NCI-H1417 treated with DMSO at 0.1 percent for 48 hours (cell line): ENCODE results near the gene ARL8B.
"Not testable (repeated sequence)": the region's sequence is repeated elsewhere in the genome, so short reads cannot be mapped to it uniquely, and the experiment has no call there.

Experiments used
- DNase-seq: peaks from one replicate; lab custom pipeline; 2025; lab: John Stamatoyannopoulos, UW

Gene ARL8B

GRCh38 chr3:5147152-5147551, 25.1 kb downstream of the ARL8B start:
- not testable (repeated sequence) for DNase-seq

GRCh38 chr3:5149306-5149880, 27.3 kb downstream of the ARL8B start:
- no peak for DNase-seq

- no peak for DNase-seq
Measured at GRCh38 chr3:5151586-5151985, 29.5 kb downstream of the ARL8B start.

GRCh38 chr3:5153074-5153473, 31.0 kb downstream of the ARL8B start:
- DNase-seq: no peak

- DNase-seq: no peak
Measured at GRCh38 chr3:5155241-5155640, 33.1 kb downstream of the ARL8B start.

GRCh38 chr3:5160321-5160720, 38.2 kb downstream of the ARL8B start:
- DNase-seq: no peak

- DNase-seq: no peak
Measured at GRCh38 chr3:5160940-5161858, 39.1 kb downstream of the ARL8B start.

- DNase-seq: no peak
Measured at GRCh38 chr3:5162102-5162501, 40.0 kb downstream of the ARL8B start.

- DNase-seq: no peak
Measured at GRCh38 chr3:5165698-5166097, 43.6 kb downstream of the ARL8B start.

- DNase-seq: no peak
Measured at GRCh38 chr3:5166846-5167245, 44.8 kb downstream of the ARL8B start.

- no peak for DNase-seq
Measured at GRCh38 chr3:5168110-5168509, 46.0 kb downstream of the ARL8B start.

GRCh38 chr3:5169807-5170206, 47.7 kb downstream of the ARL8B start:
- DNase-seq: no peak

- DNase-seq: no peak
Measured at GRCh38 chr3:5170975-5171374, 48.9 kb downstream of the ARL8B start.

GRCh38 chr3:5172018-5172417, 49.9 kb downstream of the ARL8B start:
- DNase-seq: no peak

GRCh38 chr3:5179036-5179435, 56.9 kb downstream of the ARL8B start:
- not testable (repeated sequence) for DNase-seq

- DNase-seq: no peak
Measured at GRCh38 chr3:5181469-5182141, 59.5 kb downstream of the ARL8B start.

GRCh38 chr3:5183714-5184113, 61.6 kb downstream of the ARL8B start:
- not testable (repeated sequence) for DNase-seq

- DNase-seq: no peak
Measured at GRCh38 chr3:5184499-5184898, 62.4 kb downstream of the ARL8B start.

GRCh38 chr3:5185093-5185673, 63.1 kb downstream of the ARL8B start:
- DNase-seq: no peak

GRCh38 chr3:5186089-5186857, 64.2 kb downstream of the ARL8B start:
- no peak for DNase-seq

- no peak for DNase-seq
Measured at GRCh38 chr3:5186858-5187155, 64.7 kb downstream of the ARL8B start.
